NCI-H1436 (cell line): ENCODE data around the gene TRIM15.
"Not testable (repeated sequence)": the region's sequence is repeated elsewhere in the genome, so short reads cannot be mapped to it uniquely, and the experiment has no call there.

Source experiments
- DNase-seq: peaks from one replicate; lab custom pipeline; 2025; lab: John Stamatoyannopoulos, UW

Gene TRIM15

DNA sequence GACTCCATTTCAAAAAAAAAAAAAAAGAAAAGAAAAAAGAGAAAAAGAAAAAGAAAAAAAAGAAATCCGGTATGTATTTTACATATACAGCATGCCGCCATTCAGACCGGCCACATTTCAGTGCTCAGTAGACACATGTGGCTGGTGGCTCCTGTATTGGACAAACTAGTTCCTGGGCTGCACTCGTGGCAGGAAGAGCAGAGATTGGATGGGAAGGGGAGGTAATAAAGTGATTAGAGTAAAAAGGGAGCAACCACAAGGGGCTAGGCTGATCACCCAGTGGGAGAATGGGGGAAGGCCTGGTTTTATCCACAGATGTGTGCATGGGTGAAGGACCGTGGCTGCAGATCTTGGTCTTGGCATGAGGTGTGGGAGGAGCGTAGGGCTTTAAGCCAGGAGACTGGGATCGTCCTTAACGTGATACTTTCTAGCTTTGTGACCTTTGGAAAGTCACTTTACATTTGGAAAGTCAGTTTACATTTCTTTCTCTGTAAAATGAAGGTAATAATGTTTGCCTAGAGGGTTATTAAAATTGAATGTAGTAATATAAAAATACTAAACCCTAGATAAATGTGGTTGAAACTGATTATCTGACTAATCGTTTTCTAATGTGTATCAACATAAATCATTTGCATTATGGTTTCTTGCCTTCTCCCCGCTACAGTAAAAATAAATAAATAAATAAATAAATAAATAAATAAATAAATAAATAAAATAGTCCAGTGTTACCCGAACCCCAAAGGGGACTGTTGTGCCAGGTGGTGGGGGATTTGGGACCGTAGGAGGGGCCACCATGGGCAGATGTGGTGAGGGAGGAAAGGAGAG, 869 bp upstream of the TRIM15 start:
- no peak for DNase-seq

DNA sequence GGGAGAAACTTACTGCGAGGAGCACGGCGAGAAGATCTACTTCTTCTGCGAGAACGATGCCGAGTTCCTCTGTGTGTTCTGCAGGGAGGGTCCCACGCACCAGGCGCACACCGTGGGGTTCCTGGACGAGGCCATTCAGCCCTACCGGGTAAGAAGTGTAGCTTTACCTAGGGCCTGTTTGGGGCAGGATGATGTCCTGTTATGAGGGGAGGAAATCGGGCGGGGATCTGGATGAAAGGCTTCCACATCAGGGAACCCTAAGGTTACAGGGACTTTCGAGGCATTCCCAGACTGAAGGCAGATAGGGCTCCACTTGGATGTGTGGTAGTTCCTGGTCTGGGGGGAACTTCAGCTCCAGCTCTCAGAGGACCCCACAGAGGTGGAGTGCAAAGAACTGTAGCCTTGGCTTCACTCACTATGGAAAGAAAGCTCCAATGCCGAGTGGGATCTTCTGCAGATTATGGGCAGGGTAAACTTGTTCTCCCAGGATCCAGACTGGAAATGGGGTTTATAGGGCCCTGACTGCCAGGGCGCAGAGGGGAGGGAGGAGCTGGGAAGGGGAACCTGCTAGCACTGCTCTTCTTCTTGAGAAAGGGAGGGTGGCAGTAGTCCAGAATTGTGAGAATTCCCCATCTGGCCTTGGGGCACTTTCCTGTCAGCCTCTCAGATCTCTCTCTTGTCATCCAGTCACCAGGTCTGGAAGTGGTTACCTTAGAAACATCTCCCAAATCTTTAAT, 740 bp downstream of the TRIM15 start:
- DNase-seq, result no peak

DNA sequence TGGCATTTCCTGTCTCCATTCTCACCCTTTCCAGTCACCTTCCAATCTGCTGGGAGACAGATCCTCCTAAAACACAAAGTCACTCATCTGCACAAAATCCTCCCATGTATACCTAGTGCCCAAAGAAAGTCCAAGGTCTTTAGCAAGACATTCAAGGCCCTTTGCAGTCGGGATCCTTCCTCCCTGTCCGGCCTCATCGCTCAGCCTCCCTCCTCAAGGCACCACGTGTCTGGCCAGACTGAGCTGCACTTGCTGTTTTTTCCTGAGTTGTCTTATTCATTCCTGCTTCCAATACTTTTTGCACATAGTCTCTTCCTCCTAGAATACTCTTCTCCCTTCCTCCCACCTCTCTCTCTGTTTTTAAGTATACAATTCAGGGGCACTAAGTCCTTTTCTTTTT, 1.4 kb downstream of the TRIM15 start:
- DNase-seq, result no peak

DNA sequence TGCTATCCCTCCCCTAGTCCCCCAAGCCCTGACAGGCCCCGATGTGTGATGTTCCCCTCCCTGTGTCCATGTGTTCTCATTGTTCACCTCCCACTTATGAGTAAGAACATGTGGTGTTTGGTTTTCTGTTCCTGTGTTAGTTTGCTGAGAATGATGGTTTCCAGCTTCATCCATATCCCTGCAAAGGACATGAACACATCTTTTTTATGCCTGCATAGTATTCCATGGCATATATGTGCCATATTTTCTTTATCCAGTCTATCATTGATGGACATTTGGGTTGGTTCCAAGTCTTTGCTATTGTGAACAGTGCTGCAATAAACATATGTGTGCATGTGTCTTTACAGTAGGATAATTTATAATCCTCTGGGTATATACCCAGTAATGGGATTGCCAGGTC, 1.9 kb downstream of the TRIM15 start:
- DNase-seq, result not testable (repeated sequence)

DNA sequence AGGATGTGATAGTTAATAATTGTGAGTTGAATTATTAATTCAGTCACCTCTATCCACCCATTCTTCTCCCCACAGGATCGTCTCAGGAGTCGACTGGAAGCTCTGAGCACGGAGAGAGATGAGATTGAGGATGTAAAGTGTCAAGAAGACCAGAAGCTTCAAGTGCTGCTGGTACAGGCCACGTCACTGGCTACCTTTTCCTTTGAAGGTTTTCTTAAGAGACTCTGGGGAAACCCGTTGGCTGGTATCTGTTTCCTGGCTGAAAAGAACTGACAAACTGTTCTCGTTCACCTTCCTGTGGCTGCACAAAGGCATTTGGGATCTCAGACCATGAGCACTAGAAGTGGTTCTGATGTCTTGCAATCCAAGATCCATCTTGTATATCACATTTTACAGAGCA, 3.8 kb downstream of the TRIM15 start:
- DNase-seq, result no peak

DNA sequence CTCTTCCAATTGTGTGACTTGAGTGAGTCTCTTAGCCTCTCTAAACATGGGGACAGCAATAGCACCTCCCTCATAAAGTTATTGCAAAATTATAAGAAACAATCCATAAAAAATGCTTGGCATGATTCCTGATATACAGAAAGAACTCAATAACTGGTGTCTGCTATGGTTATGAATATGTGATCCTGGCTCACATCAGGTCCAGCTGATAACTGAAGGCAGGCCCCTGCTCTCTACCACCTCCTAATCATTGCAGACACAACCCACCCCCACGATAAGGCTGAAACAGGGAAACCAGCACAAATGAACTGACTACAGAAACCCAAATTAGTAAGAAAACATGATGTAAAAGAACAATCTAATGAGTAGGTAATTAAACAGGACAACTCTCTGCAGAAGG, 5.4 kb downstream of the TRIM15 start:
- no peak for DNase-seq

DNA sequence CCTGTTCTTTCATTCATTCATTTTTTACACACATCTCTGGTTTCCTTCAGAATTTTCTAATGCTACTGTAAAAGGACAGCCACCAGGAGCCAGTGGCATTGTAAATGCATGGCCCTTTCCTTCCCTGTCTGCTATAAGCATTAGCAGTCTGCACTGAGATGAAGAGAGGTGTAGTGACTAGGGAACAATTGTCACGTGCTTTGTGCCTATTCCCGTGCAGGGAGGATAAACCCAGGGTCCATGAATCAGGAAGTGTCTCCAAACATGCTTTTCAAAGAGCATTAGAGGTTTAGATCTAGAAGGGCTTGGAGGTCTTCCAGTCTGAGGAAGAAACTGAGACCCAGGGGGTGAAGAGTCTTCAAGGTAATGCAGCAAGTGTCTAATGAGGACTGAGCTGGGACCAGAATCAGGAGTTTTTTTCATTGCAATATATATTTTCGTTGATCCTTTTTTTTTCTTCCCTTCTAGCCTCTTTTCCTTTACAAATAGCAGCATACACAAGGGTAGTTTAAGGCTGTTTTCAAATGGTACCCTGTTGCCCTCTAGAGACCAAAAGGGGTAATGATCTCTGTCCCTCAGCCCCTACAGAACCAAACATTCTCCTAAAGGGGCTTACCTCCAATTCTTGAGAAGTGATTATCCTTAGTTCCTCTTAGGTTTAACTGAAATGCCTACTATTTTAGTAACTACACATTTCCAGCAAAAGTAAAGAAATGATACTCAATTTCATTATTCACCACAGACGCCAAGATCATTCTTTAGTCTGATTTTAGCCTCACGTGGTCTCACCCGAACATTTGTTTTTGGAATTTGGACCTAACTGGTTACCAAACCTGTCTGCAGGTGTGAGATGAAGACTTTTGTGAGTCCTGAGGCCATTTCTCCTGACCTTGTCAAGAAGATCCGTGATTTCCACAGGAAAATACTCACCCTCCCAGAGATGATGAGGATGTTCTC, 6.6 kb downstream of the TRIM15 start:
- peak; percentile 17 for DNase-seq

DNA sequence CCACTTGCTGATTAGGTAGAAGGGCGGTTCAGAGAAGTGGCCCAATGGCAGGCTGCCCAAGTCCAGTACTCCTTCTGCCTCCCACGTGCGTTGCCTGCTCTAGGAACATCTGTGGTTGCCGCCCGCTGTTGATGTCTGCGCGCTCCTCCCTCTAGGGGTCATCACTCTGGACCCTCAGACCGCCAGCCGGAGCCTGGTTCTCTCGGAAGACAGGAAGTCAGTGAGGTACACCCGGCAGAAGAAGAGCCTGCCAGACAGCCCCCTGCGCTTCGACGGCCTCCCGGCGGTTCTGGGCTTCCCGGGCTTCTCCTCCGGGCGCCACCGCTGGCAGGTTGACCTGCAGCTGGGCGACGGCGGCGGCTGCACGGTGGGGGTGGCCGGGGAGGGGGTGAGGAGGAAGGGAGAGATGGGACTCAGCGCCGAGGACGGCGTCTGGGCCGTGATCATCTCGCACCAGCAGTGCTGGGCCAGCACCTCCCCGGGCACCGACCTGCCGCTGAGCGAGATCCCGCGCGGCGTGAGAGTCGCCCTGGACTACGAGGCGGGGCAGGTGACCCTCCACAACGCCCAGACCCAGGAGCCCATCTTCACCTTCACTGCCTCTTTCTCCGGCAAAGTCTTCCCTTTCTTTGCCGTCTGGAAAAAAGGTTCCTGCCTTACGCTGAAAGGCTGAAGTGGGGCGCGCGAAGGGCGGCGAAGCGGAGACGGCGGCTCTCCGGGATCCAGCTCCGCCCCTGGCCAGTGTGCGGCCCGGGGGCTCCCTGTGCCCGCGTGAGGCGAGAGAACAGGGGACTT, 8.5 kb downstream of the TRIM15 start:
- no peak for DNase-seq

DNA sequence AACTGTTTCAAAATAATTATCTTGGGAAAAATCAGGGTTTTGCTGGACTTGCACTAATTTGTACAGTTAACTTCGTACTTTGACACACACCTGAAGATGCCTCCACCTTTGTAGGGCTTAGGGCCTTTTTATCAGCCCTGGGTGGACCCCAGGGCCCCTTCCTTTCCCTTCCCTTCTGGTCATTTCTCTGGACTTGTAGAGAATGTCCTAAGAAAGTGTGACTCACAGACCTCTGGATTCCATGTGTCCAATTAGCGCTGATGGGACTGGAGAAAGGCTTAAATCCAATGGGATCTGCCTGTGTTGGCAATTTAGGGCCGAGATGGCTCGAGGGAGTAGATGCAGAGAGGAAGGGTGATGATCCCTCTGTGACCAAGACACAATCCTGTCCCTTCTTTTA, 9.3 kb downstream of the TRIM15 start:
- no peak for DNase-seq

DNA sequence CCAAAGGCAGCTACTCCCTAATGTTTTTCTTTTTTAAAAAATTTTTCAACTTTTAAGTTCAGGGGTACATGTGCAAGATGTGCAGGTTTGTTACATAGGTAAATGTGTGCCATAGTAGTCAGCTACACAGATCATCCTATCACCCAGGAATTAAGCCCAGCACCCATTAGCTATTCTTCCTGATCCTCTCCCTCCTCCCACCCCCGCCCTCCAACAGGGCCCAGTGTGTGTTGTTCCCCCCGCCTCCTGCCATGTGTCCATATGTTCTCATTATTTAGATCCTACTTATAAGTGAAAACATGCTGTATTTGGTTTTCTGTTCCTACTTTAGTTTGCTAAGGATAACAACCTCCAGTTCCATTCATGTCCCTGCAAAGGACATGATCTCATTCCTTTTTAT, 12.4 kb downstream of the TRIM15 start:
- no peak for DNase-seq

DNA sequence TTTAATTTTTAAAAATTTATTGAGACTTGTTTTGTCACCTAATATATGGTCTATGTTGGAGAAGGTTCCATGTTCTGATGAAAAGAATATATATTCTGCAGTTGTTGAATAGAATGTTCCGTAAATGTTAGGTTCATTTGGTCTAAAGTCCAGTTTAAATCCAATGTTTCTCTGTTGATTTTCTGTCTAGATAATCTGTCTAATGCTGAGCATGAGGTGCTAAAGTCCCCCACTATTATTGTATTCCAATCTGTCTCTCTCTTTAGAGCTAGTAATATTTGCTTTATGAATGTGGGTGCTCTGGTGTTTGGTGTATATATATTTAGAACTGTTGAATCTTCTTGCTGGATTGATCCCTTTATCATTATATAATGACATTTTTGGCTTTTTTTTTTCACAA, 15.5 kb downstream of the TRIM15 start:
- DNase-seq, result no peak

DNA sequence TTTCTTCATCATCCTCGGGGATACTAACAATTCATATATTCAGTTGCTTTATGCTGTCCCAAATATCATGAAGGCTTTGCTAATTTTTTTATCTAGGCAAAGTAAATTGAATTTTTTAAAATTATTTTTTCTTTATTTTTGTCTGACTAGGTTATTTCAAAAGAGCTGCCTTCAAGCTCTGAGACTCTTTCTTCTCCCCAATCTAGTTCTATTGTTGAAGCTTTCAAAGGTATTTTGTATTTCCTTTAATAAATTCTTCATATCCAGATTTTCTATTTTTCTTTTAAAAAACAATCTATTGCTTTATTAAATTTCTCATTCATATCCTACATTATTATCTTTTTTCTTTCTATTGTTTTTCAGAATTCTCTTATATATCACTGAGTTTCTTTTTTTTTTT, 16.8 kb downstream of the TRIM15 start:
- DNase-seq, result no peak

DNA sequence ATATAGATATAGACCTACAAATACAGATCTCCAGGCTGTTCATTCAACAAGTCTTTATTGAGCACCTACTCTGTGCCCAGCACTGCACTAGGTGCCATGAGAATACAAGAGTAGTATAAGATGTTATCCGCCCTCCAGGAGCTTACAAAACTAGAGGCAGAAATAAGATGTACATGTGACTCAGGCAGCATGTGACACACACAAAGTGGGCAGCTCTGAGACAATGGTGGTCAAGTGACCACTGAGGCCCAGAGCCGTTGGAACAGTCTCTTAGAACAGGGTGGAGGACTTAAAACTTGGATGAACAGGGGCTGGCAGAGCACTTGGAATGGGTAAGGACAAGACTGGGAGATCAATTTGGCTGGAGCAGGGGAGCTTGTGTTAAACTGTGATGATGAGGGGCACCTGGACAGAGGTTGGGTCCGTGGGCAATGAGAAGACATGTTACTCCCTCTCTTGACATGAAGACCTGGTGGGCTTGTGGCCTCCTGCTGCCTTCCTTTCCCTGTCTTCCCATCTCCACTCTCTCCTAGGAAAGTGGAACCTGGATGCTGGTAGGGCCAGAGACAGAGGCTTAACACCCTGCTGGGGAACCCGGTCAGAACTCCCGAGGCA, 21.2 kb downstream of the TRIM15 start:
- no peak for DNase-seq

DNA sequence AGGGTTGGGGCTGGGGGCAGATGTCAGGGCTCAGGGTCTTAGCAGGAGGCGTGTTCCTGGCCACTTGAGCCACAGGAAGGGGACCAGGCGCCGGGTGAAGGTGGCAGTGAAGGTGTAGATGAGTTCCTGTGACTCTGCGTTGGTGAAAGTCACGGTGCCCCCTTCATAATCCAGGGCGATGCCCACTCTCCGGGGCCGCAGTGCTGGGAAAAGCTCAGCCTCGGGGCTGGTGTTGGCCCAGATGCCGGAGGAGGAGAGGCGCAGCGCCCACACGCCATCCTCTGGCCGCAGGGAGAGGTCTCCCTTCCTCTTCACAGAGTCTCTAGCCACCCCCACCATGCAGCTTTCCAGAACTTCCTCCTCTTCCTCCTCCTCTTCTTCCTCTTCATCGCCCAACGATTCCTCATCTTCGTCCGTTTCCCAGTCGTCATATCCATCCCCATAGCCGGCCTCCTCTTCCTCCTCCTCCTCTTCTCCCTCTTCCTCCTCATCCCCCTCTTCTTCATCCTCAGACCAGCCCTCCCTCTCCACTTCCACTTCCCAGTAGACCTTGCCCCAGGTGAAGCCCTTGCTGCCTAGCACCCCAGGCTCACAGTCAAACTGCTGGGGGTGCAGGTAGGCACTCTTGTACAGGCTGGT, 22.6 kb downstream of the TRIM15 start:
- no peak for DNase-seq

DNA sequence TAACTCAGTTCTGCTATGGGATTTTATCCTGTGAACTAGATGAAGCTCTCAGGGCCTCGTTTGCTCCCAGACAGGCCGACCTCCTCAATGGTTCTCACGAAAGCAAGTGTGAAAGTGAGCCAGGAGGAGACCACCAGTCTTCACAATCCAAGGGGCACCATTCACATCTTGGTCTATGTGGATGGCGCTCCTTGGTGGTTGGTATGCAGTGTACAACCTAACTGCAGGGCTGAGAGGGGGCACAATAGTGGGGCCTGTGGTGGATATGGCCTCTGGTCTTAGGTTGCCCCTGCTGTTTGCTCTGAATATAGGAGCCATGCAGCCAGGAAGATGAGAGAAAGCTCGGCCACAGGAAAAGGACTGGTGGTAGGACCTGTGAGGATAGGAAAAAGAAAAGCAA, 25.2 kb downstream of the TRIM15 start:
- no peak for DNase-seq

DNA sequence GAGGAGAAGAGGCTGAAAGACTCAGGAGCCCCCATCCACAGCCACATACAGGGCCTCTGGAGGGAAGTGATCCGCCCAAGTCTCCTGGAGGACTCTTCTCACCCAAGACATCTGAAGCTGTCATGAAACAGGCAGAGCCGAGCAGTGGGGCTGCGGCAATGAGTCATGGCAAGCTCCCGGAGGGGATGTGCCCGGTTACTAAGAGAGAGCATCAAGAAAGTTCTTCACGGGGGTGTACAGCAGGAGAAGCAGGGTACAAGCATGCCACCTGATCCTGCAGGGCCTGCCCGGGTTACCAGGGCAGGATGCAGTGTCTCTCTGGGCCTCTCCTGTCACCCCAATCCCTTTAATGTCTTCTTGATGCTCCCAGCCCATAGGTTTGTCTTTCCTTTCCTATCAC, 28.7 kb downstream of the TRIM15 start:
- DNase-seq, result no peak

DNA sequence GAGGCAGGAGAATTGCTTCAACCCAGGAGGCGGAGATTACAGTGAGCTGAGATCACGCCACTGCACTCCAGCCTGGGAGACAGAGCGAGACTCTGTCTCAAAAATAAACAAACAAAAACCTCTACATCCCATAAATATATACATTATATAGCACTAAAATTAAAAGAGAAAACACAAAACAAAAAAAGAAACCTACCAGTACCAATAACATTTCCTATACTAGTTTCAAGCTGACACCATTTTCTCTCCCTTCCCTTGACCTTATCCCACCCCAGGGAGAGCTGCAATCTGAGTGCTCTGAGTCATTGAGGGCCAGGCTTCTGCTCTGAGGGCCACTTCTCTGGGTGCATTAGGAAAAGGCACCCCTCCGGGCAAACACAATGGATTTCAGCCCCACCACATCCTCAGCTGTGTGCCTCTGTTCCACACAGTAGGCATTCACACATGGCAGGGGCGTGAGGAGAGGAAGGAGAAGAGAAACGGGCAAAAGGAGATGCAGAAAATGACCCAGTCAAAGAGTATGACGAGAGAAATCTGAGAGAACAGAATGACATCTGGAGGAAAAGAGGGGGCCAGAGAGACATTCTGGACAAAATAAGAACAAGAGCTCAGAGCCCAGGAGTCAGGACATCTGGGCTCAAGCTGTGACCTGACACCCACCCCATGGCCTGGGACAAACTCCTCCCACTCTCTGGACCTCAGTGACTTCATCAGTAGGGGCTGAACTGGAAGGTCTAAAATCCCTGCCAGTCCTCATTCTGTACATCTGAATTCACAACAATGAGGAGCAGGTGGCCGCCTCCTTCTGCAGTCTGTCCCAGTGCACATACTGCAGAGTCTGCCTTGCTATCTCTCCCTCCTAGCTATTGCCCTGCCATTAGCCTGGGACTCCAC, 31.7 kb downstream of the TRIM15 start:
- DNase-seq, result no peak

DNA sequence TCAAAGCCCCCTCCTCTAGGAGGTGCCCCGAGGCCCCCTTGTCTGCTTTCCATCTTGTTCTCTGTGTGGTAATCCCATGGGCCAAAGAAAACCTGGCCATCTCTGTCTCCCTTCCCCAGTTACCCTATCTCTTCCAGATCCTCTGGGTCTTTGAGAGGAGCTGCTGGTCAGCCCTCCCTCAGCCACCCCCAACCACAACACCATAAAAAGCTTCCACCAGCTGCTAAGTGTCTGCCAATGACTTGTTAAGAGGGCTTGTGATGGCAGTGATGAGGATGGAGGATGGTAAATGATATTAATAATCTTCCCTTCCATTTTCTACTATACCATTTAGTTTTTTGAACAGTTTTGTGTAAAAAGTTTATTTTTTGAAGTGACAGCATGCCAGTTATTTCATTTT, 32.6 kb downstream of the TRIM15 start:
- no peak for DNase-seq

DNA sequence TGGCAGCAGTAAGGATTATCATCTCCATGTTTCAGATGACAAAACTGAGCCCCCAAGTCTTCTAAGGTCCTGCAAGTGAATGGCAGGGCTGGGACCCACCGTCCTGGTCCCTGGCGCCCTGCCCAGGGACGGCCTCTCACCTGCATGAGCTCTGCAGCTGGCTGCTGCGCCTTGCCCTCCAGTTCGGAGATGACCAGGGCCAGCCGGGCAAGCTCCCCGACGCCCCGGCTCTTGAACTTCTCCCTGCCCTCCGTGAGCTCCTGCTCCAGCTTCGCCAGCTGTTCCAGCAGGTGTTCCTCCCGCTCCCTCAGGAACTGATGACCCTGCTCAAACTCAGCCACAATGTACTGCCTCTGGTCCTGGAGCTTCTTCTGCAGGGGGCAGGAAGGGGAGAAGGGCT, 33.0 kb downstream of the TRIM15 start:
- no peak for DNase-seq
